HL-60 (cell line): ENCODE results near the gene RNF166.
A peak's percentile ranks its signal among the peaks of the same experiment; 100 is the strongest.

Experiments used
- DNase-seq, 2 experiments: peaks; one replicate each; pipeline ENCODE4 v3.0.0-alpha.2; 2010 to 2020; ENCODE audit warnings: low read depth in 1 of 2, low spot score in 1 of 2
- H3K27ac ChIP-seq: fragments of 250-450 bp; sonication (Bioruptor Pico); replicated peaks from 2 replicates; pipeline ENCODE4 v1.5.1; 2020; ENCODE audit warnings: mild to moderate bottlenecking, moderate library complexity
- H3K27me3 ChIP-seq: fragments of 250-450 bp; sonication (Bioruptor Pico); 2 replicates; pipeline ENCODE4 v1.5.1; 2021; ENCODE audit warnings: mild to moderate bottlenecking, moderate library complexity; ENCODE audit not compliant: insufficient read depth, poor library complexity, severe bottlenecking
- H3K4me3 ChIP-seq: replicated peaks from 2 replicates; pipeline ENCODE4 v1.5.1; 2011; ENCODE audit warnings: mild to moderate bottlenecking, control low read depth, low read length; ENCODE audit not compliant: insufficient read depth
- CTCF ChIP-seq: IDR thresholded peaks from one replicate; pipeline ENCODE4 v1.5.1; 2011; ENCODE audit warnings: low read length, control low read depth, inconsistent platforms; ENCODE audit not compliant: insufficient read depth
- GABPA ChIP-seq: IDR thresholded peaks from 2 replicates; pipeline ENCODE4 v1.6.1; 2012; ENCODE audit warnings: low read depth
- POLR2AphosphoS5 ChIP-seq: IDR thresholded peaks from 2 replicates; pipeline ENCODE4 v1.6.1; 2012; ENCODE audit warnings: low read depth
- REST ChIP-seq: IDR thresholded peaks from 2 replicates; pipeline ENCODE4 v1.6.1; 2012; ENCODE audit warnings: low read depth; ENCODE audit not compliant: insufficient replicate concordance
- SPI1 ChIP-seq: IDR thresholded peaks from 2 replicates; pipeline ENCODE4 v1.6.1; 2012; ENCODE audit warnings: low read depth, mild to moderate bottlenecking, borderline replicate concordance

The RNF166 gene

DNA sequence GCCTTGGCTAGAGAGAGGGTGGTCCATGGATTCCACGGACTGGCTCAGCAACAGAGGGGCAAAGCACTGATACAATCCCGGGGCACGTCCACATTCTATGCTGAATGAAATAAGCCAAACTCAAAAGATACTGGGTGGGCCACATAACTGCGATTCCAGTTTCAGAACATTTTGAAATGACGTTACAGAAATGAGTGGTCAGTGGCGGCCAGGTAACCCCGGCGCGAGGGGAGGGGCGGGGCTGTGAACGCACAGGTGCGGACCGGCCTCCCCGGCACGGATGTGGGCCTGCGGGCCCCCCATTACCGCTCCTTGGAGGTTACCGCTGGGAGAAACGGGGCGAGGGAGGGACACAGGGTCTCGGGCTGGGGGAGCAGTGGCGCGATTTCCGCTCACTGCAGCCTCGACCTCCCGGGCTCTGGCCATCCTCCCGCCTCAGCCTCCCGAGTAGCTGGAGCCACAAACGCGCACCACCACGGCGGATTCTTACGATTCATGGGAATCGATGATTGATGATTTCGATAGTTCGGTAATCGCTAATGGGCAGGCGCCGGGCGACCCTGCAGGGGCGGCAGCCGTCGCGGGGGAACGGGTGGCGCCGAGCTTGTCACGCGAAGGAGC lies 43.9 kb downstream of the RNF166 start:
- H3K27me3 ChIP-seq: no peaks in the 10 kb centered on the region
- TF ChIP-seq POLR2AphosphoS5 (no peak), GABPA (no peak), REST (no peak), SPI1 (no peak), CTCF (no peak)
- H3K27ac ChIP-seq: no peak overlapping the region
- H3K4me3 ChIP-seq: peak overlapping the region; percentile 70
- DNase-seq: no peak

GRCh38 chr16:88661468-88661867 lies 44.7 kb downstream of the RNF166 start:
- H3K27me3 ChIP-seq: no peaks in the 10 kb centered on the region
- no peak overlapping the region for H3K4me3 ChIP-seq
- no peak for TF ChIP-seq GABPA
- TF ChIP-seq POLR2AphosphoS5: no peak
- no peak for DNase-seq
- no peak overlapping the region for H3K27ac ChIP-seq

GRCh38 chr16:88659160-88659559 lies 47.0 kb downstream of the RNF166 start:
- Histone ChIP-seq H3K27ac (no peak overlapping the region), H3K4me3 (no peak overlapping the region), H3K27me3 (no peaks in the 10 kb centered on the region)
- no peak for TF ChIP-seq CTCF
- DNase-seq: no peak

DNA sequence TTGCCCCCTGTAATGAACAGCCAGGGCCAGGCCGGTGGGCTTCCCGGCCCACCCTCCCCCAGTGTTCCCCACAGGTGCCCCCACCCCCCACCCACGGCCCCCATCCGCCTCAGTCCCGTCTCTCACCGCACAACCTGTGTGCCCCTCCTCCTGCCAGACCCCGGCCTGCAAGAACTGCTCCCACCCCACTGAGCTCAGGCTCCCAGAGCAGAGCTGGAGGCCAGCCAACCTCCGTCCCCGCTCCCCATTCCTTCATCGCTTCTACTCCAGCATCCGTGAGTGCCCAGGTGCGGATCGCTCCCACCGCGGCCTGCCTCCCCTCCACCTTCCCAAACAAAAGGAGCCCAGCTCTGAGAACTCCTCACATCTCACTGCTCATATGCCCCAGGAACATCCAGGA lies 47.5 kb downstream of the RNF166 start:
- no peak for DNase-seq
- TF ChIP-seq SPI1: no peak
- no peak for TF ChIP-seq CTCF
- no peak for TF ChIP-seq POLR2AphosphoS5
- TF ChIP-seq REST: no peak
- no peak for TF ChIP-seq GABPA
- Histone ChIP-seq H3K27ac (no peak overlapping the region), H3K4me3 (no peak overlapping the region), H3K27me3 (no peaks in the 10 kb centered on the region)
